PC-3 (cell line): ENCODE results near the gene MS4A1. TPM values are rescaled to one million over a fixed set of nuclear protein-coding genes. Genes with fewer than 3 reads are reported as not detected.

Experiments
- ATAC-seq: fragments of 200-7000 bp; cut with Tn5 transposase; 2 replicates; pipeline ENCODE4 v1.9.1; 2020; ENCODE audit warnings: mild to moderate bottlenecking, moderate library complexity
- Bru-seq: library from RNA; stranded (reverse); fragments of 400-500 nt; gene quantifications from one replicate; lab custom pipeline; 2021; lab: Mats Ljungman, UMichigan
- BruChase-seq, 2 experiments: library from RNA; stranded (reverse); fragments of 400-500 nt; gene quantifications; one replicate each; lab custom pipeline; 2021; lab: Mats Ljungman, UMichigan
- BruUV-seq: library from RNA; stranded (reverse); fragments of 400-500 nt; replicated peaks from 2 replicates; lab custom pipeline; 2021; lab: Mats Ljungman, UMichigan
- CTCF ChIA-PET: fragments of 300-600 bp; sonication (Branson Sonifier 250); formaldehyde crosslinking; loops from one replicate; lab custom pipeline; 2022; ENCODE audit warnings: antibody characterized with exemption; lab: Charles Lee
- POLR2A ChIA-PET: fragments of 300-600 bp; sonication (Branson Sonifier 250); formaldehyde crosslinking; loops from one replicate; lab custom pipeline; 2022; ENCODE audit warnings: antibody characterized with exemption; ENCODE audit not compliant: unreplicated experiment; lab: Charles Lee
- DNase-seq: peaks from one replicate; pipeline ENCODE4 v3.0.0-alpha.2; 2015
- H2AFZ ChIP-seq: fragments of 300-600 bp; sonication (generic); 2 replicates; pipeline ENCODE4 v1.6.0; 2016; ENCODE audit warnings: antibody characterized with exemption, low read length
- H3F3A ChIP-seq: fragments of 300-600 bp; sonication (generic); one replicate; pipeline ENCODE4 v1.6.0; 2017; ENCODE audit warnings: antibody characterized with exemption, low read length, control low read depth, mild to moderate bottlenecking; ENCODE audit not compliant: unreplicated experiment
- H3K27ac ChIP-seq: fragments of 300-600 bp; sonication (generic); 2 replicates; pipeline ENCODE4 v1.5.1; 2016; ENCODE audit warnings: mild to moderate bottlenecking, low read length
- H3K27me3 ChIP-seq: fragments of 300-600 bp; sonication (generic); 2 replicates; pipeline ENCODE4 v1.6.1; 2016; ENCODE audit warnings: low read length, mixed read lengths
- H3K36me3 ChIP-seq: fragments of 300-600 bp; sonication (generic); 2 replicates; pipeline ENCODE4 v1.6.1; 2016; ENCODE audit warnings: low read depth, mixed run types, low read length, mixed read lengths
- H3K4me1 ChIP-seq: fragments of 300-600 bp; sonication (generic); 2 replicates; pipeline ENCODE4 v1.5.1; 2016; ENCODE audit warnings: low read length; ENCODE audit not compliant: insufficient read depth
- H3K4me2 ChIP-seq: fragments of 300-600 bp; sonication (generic); 2 replicates; pipeline ENCODE4 v1.6.0; 2016; ENCODE audit warnings: low read length
- H3K4me3 ChIP-seq: fragments of 300-600 bp; sonication (generic); 2 replicates; pipeline ENCODE4 v1.5.1; 2016; ENCODE audit warnings: mild to moderate bottlenecking, low read length, mixed read lengths
- H3K79me2 ChIP-seq: fragments of 300-600 bp; sonication (generic); 2 replicates; pipeline ENCODE4 v1.6.1; 2017; ENCODE audit warnings: low read length, mixed read lengths
- H3K9ac ChIP-seq: fragments of 300-600 bp; sonication (generic); 2 replicates; pipeline ENCODE4 v1.6.0; 2016; ENCODE audit warnings: mild to moderate bottlenecking, low read length
- H3K9me2 ChIP-seq: fragments of 300-600 bp; sonication (generic); replicated peaks from 2 replicates; pipeline ENCODE4 v1.6.1; 2016; ENCODE audit warnings: mixed run types, low read length, mixed read lengths
- H3K9me3 ChIP-seq: fragments of 300-600 bp; sonication (generic); 2 replicates; pipeline ENCODE4 v1.6.1; 2016; ENCODE audit warnings: low read length, mixed read lengths
- H4K20me1 ChIP-seq: fragments of 300-600 bp; sonication (generic); 2 replicates; pipeline ENCODE4 v1.6.1; 2016; ENCODE audit warnings: low read length, mixed read lengths
- CTCF ChIP-seq: fragments of 300-600 bp; sonication (generic); conservative IDR thresholded peaks from 2 replicates; pipeline ENCODE4 v1.5.1; 2017; ENCODE audit warnings: antibody characterized with exemption, low read depth, mild to moderate bottlenecking, low read length
- EZH2 ChIP-seq: fragments of 300-600 bp; sonication (generic); IDR thresholded peaks from one replicate; pipeline ENCODE4 v1.6.1; 2017; ENCODE audit warnings: antibody characterized with exemption, mild to moderate bottlenecking, low read length; ENCODE audit not compliant: unreplicated experiment
- EZH2phosphoT487 ChIP-seq: fragments of 300-600 bp; sonication (generic); IDR thresholded peaks from 2 replicates; pipeline ENCODE4 v1.6.1; 2018; ENCODE audit warnings: mild to moderate bottlenecking, antibody characterized with exemption, low read length, borderline replicate concordance
- intact Hi-C: fragments of 100-400 bp; cut with micrococcal nuclease; formaldehyde crosslinking; loops from 2 replicates; pipeline ENCODE4 v1.9.0; 2023
- long read RNA-seq: library from polyadenylated mRNA; unstranded; transcript quantifications from one replicate; pipeline ENCODE4 v2.0.0, GENCODE V29; 2021; ENCODE audit not compliant: unreplicated experiment
- total RNA-seq: library from RNA; depleted of rRNA; stranded (reverse); fragments of >200 nt; gene quantifications from 2 replicates; pipeline ENCODE4 v1.2.3, GENCODE V29; 2014; rRNA removed

Gene MS4A1
- not detected in 2 replicates for total RNA-seq
- not detected for Bru-seq, nascent RNA
- BruChase-seq, experiment 1, labeled RNA remaining after a 6-hour chase, result not detected
- BruChase-seq, experiment 2, labeled RNA remaining after a 2-hour chase, result not detected
- long read RNA-seq, result 0 reads

- H3K9me3 ChIP-seq, result no peaks in the 10 kb centered on the region
- H3K27ac ChIP-seq, result no peak within 1 kb of the TSS
- no peaks in the 10 kb centered on the region for H3K36me3 ChIP-seq
- peaks cover 27% of the 10 kb centered on the region for H3K27me3 ChIP-seq
- no peaks in the 10 kb centered on the region for H3K79me2 ChIP-seq
- no peaks in the 10 kb centered on the region for H3K9me2 ChIP-seq
- no peak within 1 kb of the TSS for H3K4me2 ChIP-seq
- ATAC-seq, result no peak
- DNase-seq, result no peak
- no peak within 1 kb of the TSS for H3K9ac ChIP-seq
- no peaks in the 10 kb centered on the region for H3K4me1 ChIP-seq
- CTCF ChIA-PET, result no interaction called here
- H4K20me1 ChIP-seq, result no peaks in the 10 kb centered on the region
- no peak within 1 kb of the TSS for H2AFZ ChIP-seq
- POLR2A ChIA-PET, result no interaction called here
- TF ChIP-seq CTCF (no peak), EZH2phosphoT487 (no peak), EZH2 (no peak)
- no peaks in the 10 kb centered on the region for H3F3A ChIP-seq
- intact Hi-C loops, result no loop called here
- no peak within 1 kb of the TSS for H3K4me3 ChIP-seq
- no TSS peak for BruUV-seq
Measured at GRCh38 chr11:60455531-60456042, at the start of gene MS4A1. Gene MS4A1 (plus strand): TSS chr11:60455847. CDS start chr11:60462375, 6,528 bp downstream.

GRCh38 chr11:60420015-60420414, 35.6 kb upstream of the MS4A1 start:
- Histone ChIP-seq H3K4me3 (no peak overlapping the region), H3K9me2 (no peaks in the 10 kb centered on the region), H3K4me2 (no peak overlapping the region), H2AFZ (no peak overlapping the region), H3K27me3 (peaks cover 34% of the 10 kb centered on the region), H3K4me1 (no peaks in the 10 kb centered on the region), H3K36me3 (no peaks in the 10 kb centered on the region), H3K9ac (no peak overlapping the region), H3K27ac (no peak overlapping the region), H3K79me2 (no peaks in the 10 kb centered on the region), H3F3A (no peaks in the 10 kb centered on the region), H3K9me3 (0 out of 2 replicates have a peak, but pooled peaks cover 4% of the 10 kb centered on the region), H4K20me1 (no peaks in the 10 kb centered on the region)
- no peak for DNase-seq
- BruUV-seq, result no TSS peak
- ATAC-seq, result no peak
- intact Hi-C loops, result no loop called here
- ChIA-PET CTCF (no interaction called here), POLR2A (no interaction called here)
- TF ChIP-seq EZH2 (no peak), EZH2phosphoT487 (no peak), CTCF (no peak)

DNA sequence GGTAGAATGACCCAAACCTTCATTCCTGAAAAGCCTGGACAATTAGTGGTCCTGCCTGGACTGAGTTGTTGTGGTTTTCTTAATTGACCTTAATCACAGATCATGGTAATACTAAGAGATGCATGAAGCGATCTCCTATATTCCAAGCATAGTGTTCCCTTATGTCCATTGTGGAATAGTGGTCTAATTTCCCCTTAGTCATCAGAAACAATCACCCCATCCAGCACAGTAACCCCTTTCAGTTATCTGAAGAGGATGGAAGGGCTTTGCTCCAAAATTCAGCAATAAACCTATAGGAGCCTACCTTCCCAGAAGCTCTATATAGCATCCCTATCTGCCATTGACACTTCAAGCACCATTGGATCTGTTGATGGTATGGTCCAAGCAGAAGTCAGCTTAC, 33.0 kb upstream of the MS4A1 start:
- no peak for TF ChIP-seq CTCF
- no peak for TF ChIP-seq EZH2
- no peak for TF ChIP-seq EZH2phosphoT487
- H3K36me3 ChIP-seq, result no peaks in the 10 kb centered on the region
- intact Hi-C loops, result no loop called here
- DNase-seq (no peak), ATAC-seq (no peak)
- H3K27me3 ChIP-seq, result peaks cover 37% of the 10 kb centered on the region
- no peaks in the 10 kb centered on the region for H4K20me1 ChIP-seq
- ChIA-PET CTCF (no interaction called here), POLR2A (no interaction called here)
- no peak overlapping the region for H3K9ac ChIP-seq
- H2AFZ ChIP-seq, result no peak overlapping the region
- H3K27ac ChIP-seq, result no peak overlapping the region
- no peak overlapping the region for H3K4me3 ChIP-seq
- no peak overlapping the region for H3K4me2 ChIP-seq
- no peaks in the 10 kb centered on the region for H3K79me2 ChIP-seq
- H3K9me2 ChIP-seq, result no peaks in the 10 kb centered on the region
- no peaks in the 10 kb centered on the region for H3K4me1 ChIP-seq
- BruUV-seq, result no TSS peak
- H3F3A ChIP-seq, result no peaks in the 10 kb centered on the region
- no peaks in the 10 kb centered on the region for H3K9me3 ChIP-seq
